Activated T-cell treated with anti-CD3 and anti-CD28 coated beads, Interleukin-2, amount 50 U/mL, for 48 hours (primary cell): ENCODE data around the gene BTBD16.

Experiments used
- DNase-seq, 2 experiments: peaks; one replicate each; pipeline ENCODE4 v3.0.0-alpha.2; 2020

Gene BTBD16

DNA sequence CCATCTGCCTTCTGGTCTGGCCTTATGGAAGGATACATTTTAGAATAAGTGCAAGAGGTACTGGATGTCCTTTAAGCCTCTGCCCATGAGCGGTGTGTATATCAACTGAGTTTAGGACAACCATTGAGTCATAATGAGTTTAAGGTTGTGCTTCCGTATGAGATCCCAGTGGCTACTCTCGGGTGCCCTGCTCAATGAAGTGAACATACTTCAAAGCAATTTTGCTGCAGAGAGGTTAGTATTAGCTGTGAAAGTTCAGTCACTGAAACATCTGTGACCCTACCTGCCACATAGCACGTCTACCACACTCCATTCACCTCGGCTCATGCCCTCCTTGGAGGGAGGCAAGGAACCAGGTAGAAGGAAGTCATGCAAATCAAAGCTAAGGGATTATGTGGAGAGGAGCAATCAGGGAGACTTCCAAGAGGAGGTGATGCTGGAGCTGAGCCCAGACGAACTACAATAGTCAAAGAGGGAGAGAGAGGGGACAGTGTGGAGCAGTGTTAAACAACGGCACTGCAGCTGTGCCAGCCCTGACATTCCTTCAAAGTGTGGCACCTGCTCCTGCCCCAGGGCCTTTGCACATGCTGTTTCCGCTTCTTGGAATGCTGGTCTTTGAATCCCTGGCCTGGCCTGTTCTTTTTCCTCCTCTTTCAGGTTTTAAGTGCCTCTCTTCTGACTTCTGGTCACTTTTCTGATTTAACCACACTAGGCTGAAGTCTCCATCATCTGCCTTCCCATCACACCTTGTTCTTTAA, 25.4 kb downstream of the BTBD16 start:
- DNase-seq: no peak

DNA sequence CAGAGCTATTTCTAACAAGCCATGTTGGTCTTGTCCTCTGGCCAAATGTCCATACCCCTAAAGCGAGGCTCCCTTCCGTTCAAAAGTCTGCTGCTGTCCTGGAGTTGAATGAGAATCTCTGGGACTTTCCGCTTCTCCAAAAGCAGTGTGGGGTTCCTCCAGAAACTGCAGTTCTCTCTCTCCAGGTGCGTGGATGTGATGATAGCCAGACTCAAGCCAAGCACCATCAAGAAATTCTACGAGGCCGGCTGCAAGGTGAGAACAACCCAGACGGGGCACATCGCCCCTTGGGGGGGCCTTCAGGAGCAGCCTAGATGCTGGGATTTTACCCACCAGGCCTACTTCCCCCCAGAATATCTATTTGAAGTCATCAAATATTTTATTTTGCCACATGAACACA, 26.5 kb downstream of the BTBD16 start:
- DNase-seq: no peak

DNA sequence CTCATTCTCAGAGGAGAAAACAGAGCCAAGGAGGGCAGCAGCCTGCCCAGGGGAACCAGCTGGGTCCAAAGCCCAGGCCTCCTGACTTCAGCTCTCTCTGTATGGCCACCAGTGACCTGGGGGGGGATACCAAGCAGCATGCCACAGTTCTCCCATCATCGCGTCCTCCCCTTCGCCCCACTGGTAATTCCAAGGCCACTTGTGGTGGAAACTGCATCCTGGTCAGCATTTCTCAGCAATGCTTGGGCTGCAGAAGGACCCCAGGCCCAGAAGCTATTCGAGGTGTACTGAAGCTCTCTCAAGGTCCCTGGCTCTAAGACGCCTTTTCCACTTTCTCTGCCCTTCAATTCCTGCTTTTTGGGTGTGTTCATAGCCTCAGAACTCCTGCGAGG, 27.1 kb downstream of the BTBD16 start:
- no peak for DNase-seq

DNA sequence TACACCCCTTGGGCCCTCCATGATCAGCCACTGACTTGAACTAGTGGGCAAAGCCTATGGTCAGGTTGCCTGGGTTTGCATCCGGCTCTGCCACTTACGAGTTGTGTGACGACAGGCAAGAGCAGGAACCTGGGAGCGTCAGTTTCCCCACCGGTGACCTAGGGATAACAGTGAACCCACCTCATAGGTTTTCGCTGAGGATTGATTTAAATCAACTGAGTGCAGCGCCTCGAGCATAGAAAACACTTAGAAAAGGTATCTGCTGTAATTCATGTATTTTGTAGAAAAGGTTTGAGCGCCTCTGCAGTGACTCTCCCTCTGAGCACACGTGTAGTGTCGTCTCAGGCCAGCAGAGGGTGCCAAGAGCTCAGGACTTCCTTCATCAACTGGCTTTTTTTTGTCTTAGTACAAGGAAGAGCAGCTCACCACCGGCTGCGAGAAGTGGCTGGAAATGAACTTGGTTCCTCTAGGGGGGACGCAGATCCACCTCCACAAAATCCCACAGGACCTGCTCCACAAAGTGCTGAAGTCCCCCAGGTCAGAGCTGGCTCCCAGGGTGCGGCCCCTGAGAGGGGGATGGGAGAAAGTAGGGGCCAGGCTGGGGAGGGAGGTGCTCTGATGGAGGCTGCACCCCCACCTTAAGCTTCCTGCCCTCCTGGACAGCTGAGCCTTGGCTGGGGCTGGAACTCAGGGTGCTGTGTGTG, 27.7 kb downstream of the BTBD16 start:
- DNase-seq: peak; percentile 78 to 80

DNA sequence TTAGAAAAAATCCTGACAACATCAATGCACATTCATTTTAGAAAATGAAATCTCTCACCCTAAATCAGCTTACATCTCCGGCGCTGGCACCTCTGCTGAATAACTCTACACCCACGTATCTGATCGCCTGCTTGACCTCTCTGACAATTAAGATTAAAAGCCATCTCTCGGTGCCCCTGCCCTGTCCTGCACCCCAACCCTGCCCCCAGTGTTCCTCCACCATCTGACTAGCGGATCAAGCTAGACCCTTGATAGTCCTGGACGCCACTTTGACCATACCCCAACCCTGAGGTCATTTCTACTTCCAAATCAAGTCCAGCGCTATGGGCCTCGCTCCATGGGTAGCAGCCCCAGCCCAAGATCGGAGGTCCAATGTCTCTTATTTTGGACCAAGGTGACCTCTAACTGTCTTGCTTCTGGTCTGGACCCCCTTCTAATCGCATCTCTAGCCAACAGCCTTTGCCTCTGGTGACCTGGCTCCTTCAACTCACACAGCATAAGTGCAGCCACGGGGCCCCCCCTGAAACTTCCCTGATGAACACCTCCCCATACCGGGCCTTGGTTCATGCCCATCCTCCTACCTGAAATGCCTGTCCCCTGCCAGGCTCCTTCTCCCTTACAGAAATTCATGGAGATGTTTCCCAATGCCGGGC, 28.5 kb downstream of the BTBD16 start:
- no peak for DNase-seq

DNA sequence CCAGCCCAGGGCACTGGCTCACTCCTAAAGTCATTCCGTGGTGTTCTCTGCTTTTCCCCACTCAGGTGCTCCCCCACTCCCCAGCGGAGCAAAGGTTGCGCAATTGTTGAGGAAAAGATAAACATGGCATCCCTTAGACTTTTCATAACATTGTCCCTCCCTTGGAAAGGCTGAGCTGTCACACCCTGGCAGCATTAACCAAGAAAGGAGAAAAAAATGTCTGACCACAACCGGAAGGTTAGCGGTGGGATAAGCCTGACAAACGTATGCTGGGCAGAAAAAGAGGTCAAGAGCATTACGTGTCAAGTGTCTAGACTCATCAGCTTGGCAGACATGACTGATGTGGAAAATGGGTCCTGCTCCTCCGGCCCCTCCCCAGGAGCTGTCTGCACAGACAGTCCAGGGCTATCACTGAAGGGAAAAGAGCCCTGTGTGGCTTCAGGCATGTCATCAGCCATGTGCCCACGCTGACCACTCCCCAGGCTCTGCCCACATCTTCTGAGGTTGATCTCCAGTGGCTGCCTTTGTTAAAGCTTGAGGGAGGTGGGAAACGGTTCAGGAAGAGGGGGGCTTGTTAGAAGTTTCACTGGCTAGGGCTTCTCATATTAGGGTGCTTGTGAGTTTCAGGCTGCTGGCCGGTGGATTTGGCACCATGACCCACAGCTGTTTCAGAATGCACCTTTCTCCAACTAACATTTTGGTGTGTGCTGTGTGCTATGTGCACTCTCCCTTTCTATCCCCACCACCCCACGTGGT, 30.1 kb downstream of the BTBD16 start:
- no peak for DNase-seq

DNA sequence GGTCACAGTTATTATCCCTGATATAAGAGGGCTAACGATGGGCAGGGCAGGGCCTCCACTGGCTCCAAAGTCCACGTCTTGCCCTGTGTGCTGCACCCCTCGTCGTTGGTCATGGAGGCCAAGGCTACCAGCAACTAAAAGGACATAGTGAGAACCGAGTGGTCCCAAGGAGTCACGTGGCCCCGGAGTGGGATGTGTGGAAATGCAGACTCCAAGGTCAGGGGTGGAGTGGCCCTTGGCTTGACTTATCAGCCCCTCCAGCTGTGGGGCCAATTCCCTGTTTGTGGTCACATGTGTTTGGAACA, 30.7 kb downstream of the BTBD16 start:
- no peak for DNase-seq

DNA sequence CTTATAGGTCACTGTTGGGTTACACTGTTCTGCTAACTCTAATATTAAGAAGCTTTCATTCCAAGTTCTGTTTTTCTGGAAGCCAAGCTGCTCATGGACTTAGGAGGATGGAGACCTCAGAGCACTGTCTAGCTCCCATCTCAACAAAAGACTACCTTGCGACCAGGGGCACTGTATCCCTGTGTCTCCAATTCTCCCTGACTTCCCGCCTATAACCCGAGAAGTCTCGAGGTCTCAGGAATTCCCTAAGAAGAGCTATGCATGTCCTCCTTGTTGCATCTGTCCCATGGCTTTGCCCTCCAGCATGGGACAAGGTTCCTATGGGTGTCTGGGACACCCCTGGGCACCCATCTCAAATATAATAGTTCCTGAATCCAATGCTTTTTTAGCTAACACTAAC, 31.2 kb downstream of the BTBD16 start:
- no peak for DNase-seq

DNA sequence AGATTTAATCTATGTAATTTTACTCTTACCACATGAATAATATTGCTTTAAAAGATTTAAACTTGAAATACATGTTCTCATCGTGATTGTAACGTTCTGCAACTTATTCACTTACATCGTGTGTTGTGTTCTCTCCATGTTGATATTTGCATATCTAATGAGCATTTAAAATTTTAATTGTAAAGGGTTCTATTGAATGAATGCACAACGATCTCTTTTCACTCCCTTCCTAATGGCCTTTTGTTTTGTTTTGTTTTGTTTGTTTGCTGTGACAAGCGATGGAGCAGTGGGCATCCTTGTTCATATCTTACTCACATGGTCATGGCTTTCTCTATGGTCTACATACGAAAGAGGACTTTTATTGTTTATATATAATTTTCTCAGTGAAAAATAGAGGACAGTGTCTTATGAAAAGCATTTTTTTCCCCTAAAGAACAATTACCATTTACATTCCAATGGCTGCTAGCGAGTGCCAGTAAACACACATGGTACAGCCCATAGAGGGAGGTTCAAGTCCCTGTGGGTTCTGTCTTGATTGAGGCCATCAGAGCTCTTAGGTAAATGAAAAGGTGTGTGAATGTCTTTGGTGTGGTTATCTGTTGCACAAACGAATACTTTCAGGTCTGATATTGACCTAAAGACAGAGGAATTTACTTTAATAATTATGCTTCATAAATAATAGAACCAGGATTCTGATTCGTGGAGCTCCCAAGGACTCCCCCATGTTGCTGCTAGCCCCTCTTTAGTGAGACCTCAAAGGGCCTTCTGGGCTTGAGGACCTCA, 32.4 kb downstream of the BTBD16 start:
- no peak for DNase-seq

DNA sequence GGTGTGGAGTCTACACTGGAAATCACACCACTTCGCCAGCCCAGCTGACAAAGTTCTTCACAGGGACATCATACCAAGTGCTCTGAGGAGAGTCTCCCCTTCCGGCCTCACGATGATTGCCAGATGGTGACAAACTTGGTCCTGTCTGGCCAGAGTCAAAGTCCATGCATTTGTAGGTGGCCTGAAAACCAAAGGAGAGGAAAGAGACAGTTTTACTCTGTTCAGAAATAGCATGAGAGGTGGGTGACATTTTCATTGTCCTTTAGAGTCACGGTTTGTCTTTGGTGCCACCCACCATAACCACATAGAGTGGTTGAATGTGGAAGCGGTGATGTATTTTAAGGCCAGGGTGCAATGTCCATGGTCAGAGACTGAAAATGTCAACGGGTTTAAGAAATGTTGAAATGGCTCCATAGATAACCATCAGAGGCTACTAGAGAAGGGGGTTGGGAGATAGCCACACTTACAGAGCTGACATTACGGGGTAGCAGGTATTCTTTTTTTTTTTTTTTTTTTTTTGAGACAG, 33.0 kb downstream of the BTBD16 start:
- DNase-seq: no peak

DNA sequence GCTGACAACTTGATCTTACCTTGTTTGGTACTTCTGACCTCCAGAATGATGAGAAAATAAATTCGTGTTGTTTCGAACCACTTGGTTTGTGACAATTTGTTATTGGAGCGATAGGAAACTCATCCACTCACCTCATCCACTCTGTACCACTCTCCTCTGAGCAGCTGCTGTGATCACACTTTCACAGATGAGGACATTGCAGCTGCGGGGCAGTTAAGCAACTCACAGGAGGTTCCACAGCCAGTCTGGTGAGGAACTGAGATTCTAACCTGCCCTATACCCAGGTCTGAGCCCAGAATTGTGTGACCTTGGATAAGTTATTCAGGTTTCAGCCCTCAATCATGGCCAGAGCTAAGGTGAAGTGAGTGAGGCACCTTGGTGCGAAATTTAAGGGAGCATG, 35.2 kb downstream of the BTBD16 start:
- DNase-seq: no peak

DNA sequence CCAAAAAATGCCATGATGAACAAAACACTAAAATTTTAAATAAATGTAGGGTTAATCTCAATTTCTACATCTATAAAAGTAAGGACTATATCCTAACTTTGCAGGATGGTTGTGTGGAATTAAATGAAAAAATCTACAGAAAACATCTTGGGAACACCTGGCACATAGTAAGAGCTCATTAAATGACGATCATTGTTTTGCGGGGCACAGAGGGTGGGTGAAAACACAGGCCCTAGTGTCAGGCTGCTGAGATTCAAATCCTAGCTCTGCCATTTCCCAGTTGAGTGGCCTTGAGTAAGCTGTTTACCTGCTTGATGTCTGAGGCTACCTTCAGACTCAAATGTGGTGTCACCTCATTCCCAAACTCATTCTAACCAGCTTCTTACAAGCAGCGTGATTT, 35.6 kb downstream of the BTBD16 start:
- DNase-seq: no peak

DNA sequence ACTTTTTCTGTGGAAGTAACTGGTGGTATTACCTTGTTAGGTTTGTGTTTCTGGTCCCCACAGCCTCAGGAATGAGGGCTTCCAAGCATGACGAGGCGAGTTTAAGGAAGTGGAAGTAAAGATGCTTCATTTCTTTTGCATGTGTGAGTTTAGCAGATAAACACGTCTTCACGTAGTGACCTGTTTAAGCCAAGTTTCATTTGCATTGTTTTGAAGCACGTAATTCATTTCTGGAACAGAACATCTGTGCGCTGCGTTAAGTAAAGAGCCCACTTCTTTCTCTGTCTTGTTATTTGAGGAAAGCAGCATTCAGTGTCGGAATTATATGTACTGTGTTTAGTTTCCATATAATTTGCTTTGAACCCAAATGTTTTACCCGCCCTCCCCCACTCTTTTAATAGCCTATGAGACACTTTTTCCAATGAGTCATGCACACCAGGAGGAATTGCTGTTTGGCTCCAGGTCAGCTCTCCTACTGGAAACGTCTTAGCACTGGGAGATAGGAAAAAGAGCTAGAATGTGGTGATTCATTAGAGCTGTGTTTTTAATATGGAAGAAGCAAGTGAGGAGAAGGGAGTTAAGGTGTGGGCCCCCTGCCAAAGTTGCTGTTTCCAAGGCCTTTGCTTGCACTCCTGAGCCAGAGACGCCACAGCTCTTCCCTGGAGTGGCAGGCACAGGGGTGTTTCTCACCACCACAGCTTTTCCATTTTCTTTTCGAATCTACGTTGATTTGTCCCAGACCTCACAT, 36.7 kb downstream of the BTBD16 start:
- no peak for DNase-seq

DNA sequence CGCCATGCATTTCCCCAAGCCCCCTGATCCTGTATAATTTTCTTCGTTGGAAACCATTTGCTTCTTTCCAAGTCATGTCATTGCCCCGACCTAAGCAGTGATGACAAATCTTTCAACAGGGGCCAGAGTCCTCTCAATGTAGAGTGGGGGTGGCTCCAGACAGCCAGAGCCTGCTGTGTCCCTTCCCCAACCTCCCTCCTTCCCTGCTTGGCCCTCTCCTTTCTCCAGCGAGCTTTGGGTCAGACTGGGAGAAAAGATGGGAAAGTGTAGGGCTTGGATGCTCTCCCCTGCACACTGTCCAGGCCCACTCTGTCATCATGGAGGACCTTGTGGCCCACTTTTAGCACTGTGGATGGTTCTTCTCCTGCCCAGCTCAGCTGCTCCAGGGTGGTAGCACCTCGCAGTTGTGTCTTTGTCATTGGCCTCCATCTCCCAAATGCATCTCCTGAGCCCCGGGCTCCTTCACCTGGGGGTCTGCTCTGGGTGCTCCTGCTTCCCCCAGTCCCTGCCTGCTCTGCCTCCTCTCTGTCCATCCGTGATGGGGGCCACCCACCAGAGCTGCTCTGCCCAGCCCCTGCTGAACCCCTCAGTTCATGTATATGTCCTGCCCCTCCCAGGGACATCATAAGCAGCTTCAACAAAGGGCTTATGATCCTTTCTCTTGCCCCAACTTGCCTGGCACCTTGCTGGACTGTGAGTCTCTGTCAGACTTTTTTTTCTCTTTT, 37.5 kb downstream of the BTBD16 start:
- DNase-seq: no peak

DNA sequence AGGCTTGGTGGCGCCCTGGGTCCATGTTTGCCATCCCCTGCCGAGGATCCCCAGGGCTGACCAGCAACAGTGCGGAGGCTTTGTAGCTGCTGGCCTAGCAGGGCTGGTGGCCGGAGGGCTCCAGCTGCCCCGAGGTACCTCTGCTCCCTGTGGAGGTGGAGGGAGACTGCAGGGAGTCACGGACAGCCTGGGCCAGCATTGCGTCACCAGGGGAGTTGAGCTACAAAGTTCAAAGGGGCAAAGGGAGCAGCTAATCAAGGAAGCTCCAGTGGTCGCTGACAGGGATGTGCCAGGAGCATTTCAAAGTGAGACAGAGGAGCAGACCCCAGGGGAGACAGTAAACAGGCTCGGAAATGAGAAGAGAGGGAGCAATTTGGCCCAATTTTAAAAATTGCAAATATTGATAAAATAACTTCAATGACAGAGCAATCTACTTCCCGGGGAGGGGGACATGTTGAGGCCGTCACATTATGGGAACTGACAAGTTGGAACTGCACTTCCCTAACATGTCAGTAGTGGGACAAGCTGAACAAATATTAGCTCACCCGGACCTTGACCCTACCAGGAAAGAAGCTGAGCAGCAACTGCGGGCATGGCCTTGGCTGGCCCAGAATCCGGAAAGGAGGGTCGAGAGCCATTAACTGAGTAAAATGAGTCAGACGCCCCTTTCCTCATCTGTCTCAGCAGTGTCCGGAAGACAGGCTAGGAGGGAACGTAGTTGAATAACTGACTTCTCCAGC, 39.4 kb downstream of the BTBD16 start:
- no peak for DNase-seq

DNA sequence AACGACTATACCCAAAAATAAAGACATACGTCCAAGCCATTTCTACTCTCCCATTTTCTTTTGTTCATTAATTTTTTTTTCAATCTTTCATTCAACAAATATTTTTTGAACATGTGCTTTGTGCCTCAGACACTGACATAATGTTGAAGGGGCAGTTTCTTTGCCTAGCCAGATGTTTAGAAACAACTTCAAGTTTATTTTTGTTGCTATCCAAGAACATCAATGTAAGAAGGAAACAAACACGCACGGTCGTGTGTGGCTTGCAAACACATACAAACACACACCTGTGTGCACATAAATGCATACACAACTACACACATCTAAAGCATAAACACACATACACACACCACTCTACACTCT, 39.9 kb downstream of the BTBD16 start:
- no peak for DNase-seq

DNA sequence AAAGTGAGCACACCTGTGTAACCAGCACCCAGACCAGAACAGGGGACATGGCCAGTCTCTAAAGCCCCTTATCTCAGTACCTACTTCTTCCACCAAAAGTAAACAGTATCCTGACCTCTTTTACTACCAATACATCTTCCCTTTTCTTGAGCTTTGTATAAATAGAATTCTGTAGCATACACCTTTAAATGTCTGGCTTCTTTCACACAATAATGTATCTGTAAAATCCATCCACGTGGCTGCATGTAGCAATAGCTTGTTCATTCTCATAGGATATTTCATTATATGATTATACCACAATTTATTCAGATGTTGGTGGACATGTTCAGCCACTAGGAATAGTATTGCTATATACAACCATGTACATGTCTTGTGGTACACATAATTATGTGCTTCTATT, 40.6 kb downstream of the BTBD16 start:
- DNase-seq: no peak

DNA sequence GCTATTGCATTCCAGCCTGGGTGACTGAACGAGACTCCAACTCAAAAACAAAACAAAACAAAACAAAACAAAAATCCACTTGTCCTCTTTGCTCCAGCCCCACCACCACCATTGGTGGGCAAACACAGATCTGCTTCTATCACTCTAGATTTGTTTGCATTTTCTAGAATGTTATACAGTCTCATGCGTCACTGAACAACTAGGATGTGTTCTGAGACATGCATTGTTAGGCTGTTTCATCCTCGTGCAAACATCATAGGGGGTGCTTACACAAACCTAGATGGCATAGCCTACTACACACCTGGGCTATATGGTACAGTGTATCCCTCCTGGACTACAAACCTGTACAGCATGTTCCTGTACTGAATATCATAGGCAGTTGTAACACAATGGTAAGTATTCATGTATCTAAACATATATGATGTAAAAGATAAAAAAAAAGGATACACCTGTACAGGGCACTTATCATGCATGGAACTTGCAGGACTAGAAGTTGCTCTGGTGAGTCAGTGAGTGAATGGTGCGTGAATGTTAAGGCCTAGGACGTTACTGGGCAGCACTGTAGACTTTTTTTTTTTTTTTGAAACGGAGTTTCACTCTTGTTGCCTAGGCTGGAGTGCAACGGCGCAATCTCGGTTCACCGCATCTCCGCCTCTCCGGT, 45.3 kb downstream of the BTBD16 start:
- DNase-seq: no peak

DNA sequence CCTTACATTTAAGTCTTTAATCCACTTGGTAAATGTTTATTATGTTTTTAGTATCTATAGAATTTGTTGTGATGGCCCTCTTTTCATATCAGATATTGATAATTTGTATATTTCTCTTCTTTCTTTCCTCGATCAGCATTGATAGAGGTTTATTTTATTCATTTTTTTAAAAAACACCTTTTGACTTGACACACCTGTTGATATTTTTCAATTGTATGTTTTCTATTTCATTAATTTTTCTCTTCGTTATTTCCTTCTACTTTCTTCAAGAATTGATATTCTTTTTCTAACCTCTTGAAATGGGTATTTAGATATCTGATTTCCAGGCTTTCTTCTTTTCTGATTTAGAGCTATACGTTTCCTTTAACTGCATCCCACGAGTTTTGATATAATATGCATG, 50.9 kb downstream of the BTBD16 start:
- no peak for DNase-seq

DNA sequence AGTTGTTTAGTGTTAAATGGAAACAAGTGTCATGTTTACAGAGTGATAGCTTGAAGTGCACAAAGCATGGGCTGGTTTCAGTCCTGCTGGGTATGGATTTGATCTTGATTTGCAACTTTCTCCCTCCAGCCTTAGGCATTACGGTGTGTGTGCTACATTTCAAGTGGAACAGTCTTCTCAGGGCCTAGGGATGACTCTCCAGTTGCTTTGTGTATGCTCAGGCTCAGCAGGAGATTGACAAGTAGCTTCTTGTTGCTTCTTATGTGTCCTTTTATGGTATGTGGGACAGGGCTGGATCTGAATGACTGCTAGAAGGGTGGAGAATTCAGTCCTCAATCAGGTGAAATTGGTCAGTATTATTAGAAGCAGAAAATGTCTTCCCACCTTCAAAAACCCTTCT, 52.1 kb downstream of the BTBD16 start:
- no peak for DNase-seq
